Smooth muscle cell (in vitro differentiated cells): ENCODE results near the gene PARVA. TPM values are rescaled to one million over a fixed set of nuclear protein-coding genes. Genes with fewer than 3 reads are reported as not detected.

Experiments
- DNase-seq: peaks from one replicate; lab custom pipeline; 2025; ENCODE audit not compliant: unreplicated experiment; lab: John Stamatoyannopoulos, UW
- H2AFZ ChIP-seq: fragments of 200-600 bp; sonication (generic); 2 replicates; pipeline ENCODE4 v1.6.0; 2016; ENCODE audit warnings: antibody characterized with exemption, low read depth, mild to moderate bottlenecking
- H3F3A ChIP-seq: fragments of 200-600 bp; sonication (generic); 2 replicates; pipeline ENCODE4 v1.6.0; 2017; ENCODE audit warnings: antibody characterized with exemption, low read depth
- H3K27ac ChIP-seq: fragments of 200-600 bp; sonication (generic); 2 replicates; pipeline ENCODE4 v1.5.1; 2016; ENCODE audit warnings: low read depth, mild to moderate bottlenecking
- H3K27me3 ChIP-seq: fragments of 200-600 bp; sonication (generic); 2 replicates; pipeline ENCODE4 v1.6.1; 2016; ENCODE audit warnings: low read depth, mild to moderate bottlenecking
- H3K36me3 ChIP-seq: fragments of 200-600 bp; sonication (generic); 2 replicates; pipeline ENCODE4 v1.5.1; 2016; ENCODE audit warnings: low read depth
- H3K4me1 ChIP-seq: fragments of 200-600 bp; sonication (generic); 2 replicates; pipeline ENCODE4 v1.5.1; 2016; ENCODE audit warnings: low read depth
- H3K4me2 ChIP-seq: fragments of 200-600 bp; sonication (generic); 2 replicates; pipeline ENCODE4 v1.6.0; 2016; ENCODE audit warnings: mild to moderate bottlenecking
- H3K4me3 ChIP-seq: fragments of 200-600 bp; sonication (generic); 2 replicates; pipeline ENCODE4 v1.5.1; 2016; ENCODE audit warnings: mild to moderate bottlenecking
- H3K79me2 ChIP-seq: fragments of 200-600 bp; sonication (generic); 2 replicates; pipeline ENCODE4 v1.6.0; 2016; ENCODE audit warnings: low read depth, mild to moderate bottlenecking
- H3K9ac ChIP-seq: fragments of 200-600 bp; sonication (generic); 2 replicates; pipeline ENCODE4 v1.6.0; 2016; ENCODE audit warnings: low read depth
- H3K9me3 ChIP-seq: fragments of 200-600 bp; sonication (generic); replicated peaks from 2 replicates; pipeline ENCODE4 v1.5.1; 2016; ENCODE audit warnings: low read depth
- H4K20me1 ChIP-seq: fragments of 200-600 bp; sonication (generic); 2 replicates; pipeline ENCODE4 v1.6.0; 2016; ENCODE audit warnings: low read depth
- WGBS: methylation state at CpG from one replicate; pipeline ENCODE4 v1.1.7; 2016; ENCODE audit warnings: low lambda C conversion rate; 5-methylcytosine and 5-hydroxymethylcytosine counted together
- polyA plus RNA-seq: library from polyadenylated mRNA; unstranded; fragments of >200 nt; fragmentation: Nextera tagmentation; extraction: Ambion mirVana; gene quantifications from 2 replicates; pipeline ENCODE4 v1.2.1, GENCODE V29; 2016
- total RNA-seq: library from RNA; depleted of rRNA; stranded (reverse); fragments of >200 nt; gene quantifications from 2 replicates; pipeline ENCODE4 v1.2.3, GENCODE V29; 2014
- TF ChIP-seq, protein P1 (sequence below): fragments of 200-600 bp; sonication (generic); IDR thresholded peaks from 2 replicates; pipeline ENCODE4 v1.5.1; 2017; ENCODE audit warnings: borderline replicate concordance, mild to moderate bottlenecking, antibody characterized with exemption; ENCODE audit not compliant: insufficient read depth, poor library complexity, severe bottlenecking

Gene PARVA
- total and polyA plus RNA-seq, 2 experiments from 2014 or later, result 73.9 to 99.4 TPM

DNA sequence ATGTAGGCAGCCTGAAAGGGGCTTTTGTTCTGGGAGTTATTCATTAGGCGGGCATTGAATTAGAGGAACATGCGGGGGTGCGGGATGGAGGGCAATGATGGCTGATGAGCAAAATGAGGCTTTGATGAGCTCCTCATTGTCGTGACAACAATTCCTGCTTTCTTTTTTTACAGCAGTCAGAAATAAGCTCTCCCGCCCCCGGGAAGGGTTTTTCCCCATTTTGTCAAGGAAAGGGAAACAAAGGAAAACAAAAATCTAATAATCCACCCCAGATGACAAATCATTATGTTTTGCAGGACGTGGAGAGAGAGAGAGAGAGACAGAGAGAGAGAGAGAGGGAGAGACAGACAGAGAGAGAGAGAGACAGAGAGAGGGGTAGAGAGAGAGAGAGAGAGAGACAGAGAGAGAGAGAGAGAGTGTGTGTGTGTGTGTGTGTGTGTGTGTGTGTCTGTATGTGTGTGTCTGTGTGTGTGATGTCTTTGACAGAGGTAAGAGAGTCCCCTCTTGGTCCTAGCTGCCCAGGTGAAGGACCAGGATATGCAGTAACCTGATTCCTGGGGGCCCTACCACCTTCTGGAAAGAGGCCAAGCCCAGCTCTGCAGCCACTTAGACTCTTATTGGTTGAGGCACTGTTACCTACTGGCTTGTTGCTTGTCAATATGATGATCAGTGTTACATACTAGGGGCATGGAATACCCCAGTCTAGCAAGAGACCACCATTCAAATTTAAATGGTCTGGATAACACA lies 46.7 kb upstream of the PARVA start:
- H3F3A ChIP-seq, result peaks cover 4% of the 10 kb centered on the region
- no peaks in the 10 kb centered on the region for H3K79me2 ChIP-seq
- no peaks in the 10 kb centered on the region for H3K9me3 ChIP-seq
- no peaks in the 10 kb centered on the region for H3K27me3 ChIP-seq
- H3K4me1 ChIP-seq, result peaks cover 17% of the 10 kb centered on the region
- peak overlapping the region; percentile 64 for H3K4me2 ChIP-seq
- H2AFZ ChIP-seq, result no peak overlapping the region
- TF ChIP-seq, protein P1, sequence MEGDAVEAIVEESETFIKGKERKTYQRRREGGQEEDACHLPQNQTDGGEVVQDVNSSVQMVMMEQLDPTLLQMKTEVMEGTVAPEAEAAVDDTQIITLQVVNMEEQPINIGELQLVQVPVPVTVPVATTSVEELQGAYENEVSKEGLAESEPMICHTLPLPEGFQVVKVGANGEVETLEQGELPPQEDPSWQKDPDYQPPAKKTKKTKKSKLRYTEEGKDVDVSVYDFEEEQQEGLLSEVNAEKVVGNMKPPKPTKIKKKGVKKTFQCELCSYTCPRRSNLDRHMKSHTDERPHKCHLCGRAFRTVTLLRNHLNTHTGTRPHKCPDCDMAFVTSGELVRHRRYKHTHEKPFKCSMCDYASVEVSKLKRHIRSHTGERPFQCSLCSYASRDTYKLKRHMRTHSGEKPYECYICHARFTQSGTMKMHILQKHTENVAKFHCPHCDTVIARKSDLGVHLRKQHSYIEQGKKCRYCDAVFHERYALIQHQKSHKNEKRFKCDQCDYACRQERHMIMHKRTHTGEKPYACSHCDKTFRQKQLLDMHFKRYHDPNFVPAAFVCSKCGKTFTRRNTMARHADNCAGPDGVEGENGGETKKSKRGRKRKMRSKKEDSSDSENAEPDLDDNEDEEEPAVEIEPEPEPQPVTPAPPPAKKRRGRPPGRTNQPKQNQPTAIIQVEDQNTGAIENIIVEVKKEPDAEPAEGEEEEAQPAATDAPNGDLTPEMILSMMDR, result no peak
- no peak overlapping the region for H3K4me3 ChIP-seq
- 39% methylated on average over 7 of the region's 7 CpGs for WGBS
- H3K9ac ChIP-seq, result no peak overlapping the region
- no peaks in the 10 kb centered on the region for H4K20me1 ChIP-seq
- H3K27ac ChIP-seq, result peak overlapping the region; percentile 60
- H3K36me3 ChIP-seq, result peaks cover 8% of the 10 kb centered on the region
- DNase-seq, result no peak

DNA sequence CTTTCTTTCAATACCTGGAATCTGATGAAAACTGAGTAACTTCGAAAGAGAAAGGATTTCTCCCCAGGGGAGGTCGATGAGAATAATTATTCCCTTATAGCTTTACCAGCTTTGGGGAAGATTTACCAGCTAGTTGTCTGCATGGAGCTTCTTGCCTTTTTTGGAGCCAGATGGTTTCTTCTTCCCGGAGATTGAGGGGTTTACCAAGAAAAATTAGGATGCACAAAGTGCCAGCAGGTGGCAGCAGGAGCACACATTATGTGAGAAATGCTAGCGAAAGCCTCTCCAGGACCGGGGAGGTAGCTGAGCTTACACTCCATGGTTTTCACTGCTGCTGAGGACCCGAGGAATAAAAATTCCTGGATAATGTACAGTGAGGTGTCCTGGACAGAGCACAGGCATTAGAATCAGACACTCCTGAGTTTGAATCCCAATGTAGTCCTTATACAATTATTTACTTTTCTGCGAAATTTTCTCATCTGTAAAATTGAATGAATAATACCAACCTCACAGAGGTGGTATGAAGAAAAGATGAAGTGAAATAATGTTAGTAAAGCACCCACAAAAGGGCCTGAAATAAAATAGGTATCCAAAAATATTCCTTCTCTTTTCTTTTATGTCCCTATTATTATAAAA lies 46.0 kb upstream of the PARVA start:
- peaks cover 6% of the 10 kb centered on the region for H3K36me3 ChIP-seq
- peak; percentile 34 for DNase-seq
- H3K4me2 ChIP-seq, result peak overlapping the region; percentile 64
- 6% methylated on average over 7 of the region's 7 CpGs for WGBS
- no peaks in the 10 kb centered on the region for H4K20me1 ChIP-seq
- peaks cover 17% of the 10 kb centered on the region for H3K4me1 ChIP-seq
- H3K9ac ChIP-seq, result no peak overlapping the region
- TF ChIP-seq, protein P1, result peak; percentile 82
- H3K79me2 ChIP-seq, result no peaks in the 10 kb centered on the region
- peak overlapping the region; percentile 60 for H3K27ac ChIP-seq
- no peak overlapping the region for H3K4me3 ChIP-seq
- H2AFZ ChIP-seq, result no peak overlapping the region
- H3K9me3 ChIP-seq, result no peaks in the 10 kb centered on the region
- no peaks in the 10 kb centered on the region for H3K27me3 ChIP-seq
- peaks cover 4% of the 10 kb centered on the region for H3F3A ChIP-seq

DNA sequence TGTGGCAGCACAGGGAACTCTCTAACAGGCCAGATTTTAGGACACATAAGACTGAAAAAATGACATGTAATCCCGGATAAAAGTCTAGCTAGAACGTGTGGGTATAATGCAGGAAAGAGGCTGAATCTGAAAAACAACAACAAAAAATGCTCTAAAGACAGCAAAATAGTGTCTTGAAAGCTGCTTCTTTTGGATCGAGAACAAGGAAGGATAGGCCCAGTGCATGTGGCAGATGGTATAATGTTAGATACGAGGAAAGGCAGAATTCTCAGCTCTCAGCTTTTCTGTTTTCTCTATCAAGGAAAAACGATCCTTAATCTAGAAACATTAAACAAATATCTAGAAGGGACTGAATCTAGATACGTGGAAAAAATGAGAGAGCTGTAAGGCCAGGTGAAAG lies 33.8 kb upstream of the PARVA start:
- Histone ChIP-seq H3K4me1 (no peaks in the 10 kb centered on the region), H3K4me2 (no peak overlapping the region), H3K4me3 (no peak overlapping the region), H3K9ac (no peak overlapping the region), H3F3A (no peaks in the 10 kb centered on the region), H3K79me2 (no peaks in the 10 kb centered on the region), H3K27me3 (no peaks in the 10 kb centered on the region), H3K9me3 (no peaks in the 10 kb centered on the region), H3K36me3 (peaks cover 5% of the 10 kb centered on the region), H2AFZ (no peak overlapping the region), H3K27ac (no peak overlapping the region), H4K20me1 (no peaks in the 10 kb centered on the region)
- 81% methylated on average over 6 of the region's 6 CpGs for WGBS
- DNase-seq, result no peak
- TF ChIP-seq, protein P1, result no peak
